Posterior vena cava (tissue), 2 donors: ENCODE measurements around the gene FGFBP1. TPM values are rescaled to one million over a fixed set of nuclear protein-coding genes. Genes with fewer than 3 reads are reported as not detected.

Experiments
- DNase-seq: peaks from one replicate; pipeline ENCODE4 v3.0.0-alpha.2; 2020; ENCODE audit warnings: low spot score
- intact Hi-C, 2 donors: fragments of 100-400 bp; cut with DNase I; formaldehyde crosslinking; loops; one replicate each; pipeline versions ENCODE4 v1.14.1 to v1.14.2; 2022 to 2023
- long read RNA-seq, 2 donors: library from polyadenylated mRNA; unstranded; transcript quantifications; one replicate each; pipeline ENCODE4 v2.0.0, GENCODE V29; 2020 to 2021
- total RNA-seq, 2 donors: library from RNA; stranded (reverse); fragmentation: NEBNext Ultra II Directional; extraction: Animal tissue kit (Norgen Biotek cat#: 25700); gene quantifications; one replicate each; pipeline ENCODE4 v1.2.1, GENCODE V29; 2021
- donor health status: DM: yes; HTN: yes; CAD: no.
- donor health status: DM: yes; HTN: yes; CAD: no.

FGFBP1 gene
- total RNA-seq, result not detected
- long read RNA-seq, donor 1, result 0 reads
- long read RNA-seq, donor 2, result 0 reads

DNA sequence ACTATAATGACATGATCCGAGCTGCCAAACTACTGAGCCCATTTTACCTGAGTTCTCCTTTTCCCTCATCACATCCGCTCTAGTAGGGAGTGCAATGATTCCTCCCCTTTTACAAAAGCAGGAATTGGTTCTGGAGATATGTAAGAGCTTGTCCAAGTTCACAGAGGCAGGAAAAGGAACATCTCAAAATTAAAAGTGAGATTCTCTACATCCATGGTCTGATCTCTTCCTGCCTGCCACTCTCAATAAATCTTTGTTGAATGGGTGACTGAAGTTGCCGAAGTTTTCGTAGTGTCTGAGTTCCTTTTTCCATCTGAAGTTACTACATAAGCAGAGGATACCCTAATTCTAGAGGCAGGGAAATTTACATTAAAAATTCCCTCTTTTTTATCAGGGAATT lies at the start of gene FGFBP1:
Gene FGFBP1 (minus strand): TSS at position 101 of the 400 bp plus-strand sequence. CDS start 2,108 bp downstream, outside the sequence.
- DNase-seq, result no peak
- intact Hi-C loops, result no loop called here

DNA sequence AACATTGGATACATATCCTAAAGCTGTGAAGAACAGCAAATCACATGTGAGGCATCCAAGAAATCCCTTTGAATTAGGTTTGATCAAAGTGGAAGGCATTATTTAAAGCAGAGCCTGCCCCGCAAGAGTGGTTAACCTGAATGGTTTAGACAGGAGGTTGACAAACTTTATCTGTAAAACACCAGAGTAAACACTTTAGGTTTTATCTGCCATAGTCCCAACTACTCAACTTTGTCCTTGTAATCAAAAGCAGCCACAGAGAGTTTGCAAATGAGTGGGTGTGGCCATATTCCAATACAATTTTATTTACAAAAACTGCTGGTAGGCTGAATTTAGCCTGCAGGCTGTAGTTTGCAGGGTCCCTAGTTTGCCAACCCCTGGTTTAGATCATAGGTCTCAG lies 49.7 kb upstream of the FGFBP1 start:
- no peak for DNase-seq
- intact Hi-C loops, result no loop called here

DNA sequence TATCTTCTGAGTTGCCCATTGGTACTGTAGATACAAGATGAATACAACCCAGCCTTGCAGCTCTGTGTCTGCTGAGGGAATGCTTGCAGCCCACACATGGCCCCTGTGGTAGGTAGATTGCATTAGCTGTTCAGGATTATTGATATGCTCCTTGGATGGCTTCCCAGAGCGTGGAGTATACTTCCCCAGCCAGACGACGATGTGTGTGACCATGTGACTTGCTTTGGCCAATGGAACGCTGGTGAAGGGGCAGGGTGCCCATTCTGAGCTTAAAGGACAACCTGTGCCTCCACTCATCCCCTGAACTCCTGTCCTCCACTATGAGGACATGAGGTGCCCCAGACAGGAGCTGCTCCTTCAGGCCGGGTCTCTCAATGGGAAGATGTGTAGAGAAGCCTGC lies 48.4 kb upstream of the FGFBP1 start:
- intact Hi-C loops, result no loop called here
- DNase-seq, result no peak

DNA sequence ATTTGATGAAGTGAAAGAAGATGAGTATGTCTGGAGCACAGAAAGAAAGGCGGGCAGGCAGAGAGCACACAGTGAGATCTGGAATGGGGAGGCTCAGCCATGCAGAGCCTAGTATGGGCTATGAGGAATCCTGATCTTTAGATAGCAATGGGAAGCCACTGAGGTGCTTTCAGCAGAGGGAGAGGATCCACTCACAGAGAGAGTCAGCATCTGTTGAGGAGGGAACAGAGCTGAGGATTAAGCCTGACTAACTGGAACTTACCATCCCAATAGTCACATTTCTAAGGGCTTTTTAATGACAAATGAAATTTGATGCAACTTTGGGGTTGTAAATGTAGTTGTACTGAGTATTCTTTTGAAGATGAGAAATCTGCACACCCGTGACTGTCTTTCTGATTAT lies 45.1 kb upstream of the FGFBP1 start:
- DNase-seq, result no peak
- intact Hi-C loops, result no loop called here

DNA sequence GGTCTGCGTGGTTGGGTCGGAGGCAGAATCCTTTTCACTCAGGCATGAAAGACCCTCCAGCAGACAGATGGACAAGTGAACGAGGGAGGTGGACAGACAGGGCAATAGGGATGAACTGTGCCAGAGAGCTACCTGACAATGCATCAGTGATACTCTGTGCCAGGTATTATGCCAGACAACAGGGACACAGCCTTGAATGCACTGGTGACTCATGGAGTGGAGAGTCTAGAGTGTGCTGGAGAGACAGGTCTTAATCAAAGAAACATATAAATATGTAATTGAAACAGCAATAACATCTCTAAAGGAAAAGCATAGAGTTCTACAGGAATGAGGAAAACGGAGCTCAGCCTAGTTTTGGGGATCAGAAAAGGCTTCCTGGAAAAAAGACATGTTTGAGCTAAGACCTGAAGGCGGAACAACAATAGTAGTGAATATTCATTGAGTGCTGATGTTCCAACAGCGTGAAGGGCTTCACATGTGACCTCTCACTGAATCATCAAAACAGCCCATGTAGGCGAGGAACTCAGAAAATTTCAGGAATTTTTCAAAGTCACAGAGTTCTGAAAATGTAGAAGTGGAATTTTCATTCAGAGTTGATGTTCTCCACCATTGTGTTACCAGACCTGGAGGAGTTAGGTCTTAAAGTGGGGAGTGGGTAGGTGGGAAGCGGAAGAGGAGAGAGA lies 44.4 kb upstream of the FGFBP1 start:
- DNase-seq, result no peak
- intact Hi-C loops, result no loop called here

DNA sequence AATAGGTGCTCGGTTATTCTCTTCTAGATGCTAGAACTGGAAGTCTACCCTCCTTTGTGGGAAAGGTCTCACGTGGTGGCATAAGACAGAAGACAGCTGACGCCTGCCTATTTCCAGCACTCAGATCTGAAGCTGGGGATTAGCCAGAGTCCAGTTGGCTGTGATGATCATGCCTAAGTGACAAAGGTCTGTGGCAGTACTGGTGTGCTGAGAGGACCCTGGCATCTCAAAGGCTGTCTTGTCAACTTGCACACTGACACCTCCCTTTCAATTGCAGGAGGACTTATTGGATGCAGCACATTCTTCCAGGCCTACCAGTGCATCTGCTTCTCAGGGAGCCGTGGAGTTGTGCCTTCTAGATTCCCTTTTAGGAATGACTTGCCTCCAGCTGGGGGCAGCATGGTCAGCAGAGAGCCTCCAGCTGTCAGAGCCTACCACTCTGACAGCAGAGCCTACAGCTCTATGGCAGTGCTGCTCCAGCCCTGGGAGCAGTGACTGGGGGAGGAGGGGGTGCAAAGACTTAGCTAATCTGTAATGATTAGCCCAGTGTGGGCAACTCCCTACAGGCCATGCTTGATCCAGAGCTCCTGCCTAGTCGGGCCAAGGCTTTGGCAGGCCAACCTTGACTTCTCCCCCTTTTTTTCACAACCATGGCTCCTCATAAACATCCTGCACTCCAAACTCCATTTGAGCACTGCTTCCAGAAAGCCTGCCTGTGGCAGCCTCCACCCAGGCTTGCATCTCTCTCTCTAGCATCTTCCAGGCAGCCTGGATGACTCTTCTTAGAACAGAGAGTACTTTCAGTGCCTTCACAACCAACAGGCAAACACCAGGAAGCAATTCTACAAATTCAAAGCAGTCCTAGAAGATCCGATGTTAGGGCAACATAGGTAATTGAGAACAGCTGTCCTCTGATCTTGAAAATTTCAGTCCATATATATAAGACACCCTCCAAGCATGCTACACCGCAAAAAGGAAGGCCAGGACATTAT lies 38.2 kb upstream of the FGFBP1 start:
- intact Hi-C loops, result no loop called here

DNA sequence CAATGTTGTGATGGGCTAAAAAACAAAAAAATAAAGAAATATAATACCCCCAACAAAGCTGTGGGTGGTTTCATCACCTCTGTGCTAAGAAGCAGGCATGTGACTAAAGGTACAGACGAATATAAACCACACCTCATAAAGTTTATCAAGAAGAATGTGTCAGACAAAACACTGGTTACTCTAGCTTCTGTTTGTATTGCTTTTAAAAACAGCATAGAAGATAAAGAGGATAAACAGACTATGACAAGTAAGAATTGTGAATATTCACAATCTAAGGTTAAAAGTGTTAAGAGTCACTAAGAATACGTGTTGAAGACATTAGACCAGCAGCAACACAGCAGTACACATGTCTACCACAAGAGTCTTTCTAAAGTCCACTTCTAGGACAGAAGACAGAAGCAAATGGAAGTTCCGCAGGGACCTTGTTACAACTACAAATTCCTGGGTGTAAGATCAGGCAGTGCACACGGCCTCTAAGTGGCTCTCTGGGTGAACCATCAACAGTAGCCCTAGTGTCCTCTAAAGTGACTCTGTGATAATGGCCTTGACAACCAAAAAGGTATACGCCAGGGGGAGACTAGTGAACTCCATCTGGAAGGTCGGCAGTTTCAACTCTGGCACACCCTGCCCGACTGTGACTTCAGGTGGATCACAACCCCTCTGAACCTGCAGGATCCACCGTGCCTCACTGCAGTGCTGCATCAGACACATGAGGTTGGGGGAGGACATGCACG lies 32.7 kb upstream of the FGFBP1 start:
- no peak for DNase-seq
- intact Hi-C loops, result no loop called here

More for the DNA sequence above, 38.2 kb upstream of the FGFBP1 start:
- no peak for DNase-seq

DNA sequence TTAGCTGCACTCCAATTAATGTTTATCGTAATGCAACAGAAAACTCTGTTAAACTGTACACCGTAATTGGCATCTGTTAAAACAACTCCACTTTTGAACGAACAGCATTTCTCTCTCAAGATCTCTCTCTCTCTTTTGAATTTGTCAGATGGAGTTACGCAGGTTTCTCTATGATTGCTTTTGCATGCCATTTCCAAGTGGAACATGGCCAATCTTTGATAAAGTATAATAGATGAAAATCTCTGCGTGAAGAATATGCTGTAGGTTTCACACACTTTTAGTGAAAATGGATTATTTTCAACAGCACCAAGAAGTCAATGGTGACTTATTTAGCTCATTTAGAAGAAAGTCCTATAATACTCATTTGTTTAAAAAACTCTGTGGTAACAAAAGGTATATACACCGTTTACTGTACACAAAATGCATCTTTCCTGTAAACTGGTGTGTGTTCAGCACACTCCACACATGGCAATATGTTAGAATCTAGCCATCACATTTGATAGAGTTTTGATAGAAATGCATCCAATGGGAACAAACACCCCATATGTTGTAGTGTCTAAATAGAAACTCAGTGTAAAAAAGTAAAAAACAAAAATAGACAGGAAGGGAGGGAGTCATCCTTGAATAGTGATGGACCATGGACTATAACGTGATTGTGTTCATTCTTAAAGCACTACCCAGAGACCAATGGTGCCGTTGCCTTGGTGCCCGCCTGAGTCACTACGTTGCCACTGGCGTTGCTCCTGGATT lies 30.2 kb upstream of the FGFBP1 start:
- DNase-seq, result no peak
- intact Hi-C loops, result loop anchor here in 1 of 2 donors (10.0 kb wide), 1 partner anchor 164 kb away; no protein-coding TSS in a partner anchor

DNA sequence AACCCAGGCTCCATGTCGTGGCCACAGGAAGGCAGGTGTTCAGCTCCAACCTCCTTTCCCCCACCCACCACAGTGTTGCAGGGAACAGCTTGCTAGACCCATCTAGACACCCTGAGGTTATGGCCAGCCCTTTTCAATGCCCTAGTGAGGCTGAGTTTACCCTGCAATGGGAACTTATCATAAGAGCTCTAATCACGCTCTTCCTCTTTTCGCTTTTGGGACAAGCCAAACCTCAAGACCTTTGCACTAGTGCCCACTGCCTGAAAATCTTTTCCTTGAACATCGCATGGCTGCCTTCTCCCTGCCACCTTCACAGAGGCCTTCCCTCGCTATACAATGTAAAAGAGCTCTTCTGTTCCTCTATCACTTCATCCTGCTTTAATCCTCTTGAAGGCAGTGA lies 26.8 kb upstream of the FGFBP1 start:
- no peak for DNase-seq
- intact Hi-C loops, result loop anchor here in 1 of 2 donors (10.0 kb wide), 1 partner anchor 161 kb away; no protein-coding TSS in a partner anchor

DNA sequence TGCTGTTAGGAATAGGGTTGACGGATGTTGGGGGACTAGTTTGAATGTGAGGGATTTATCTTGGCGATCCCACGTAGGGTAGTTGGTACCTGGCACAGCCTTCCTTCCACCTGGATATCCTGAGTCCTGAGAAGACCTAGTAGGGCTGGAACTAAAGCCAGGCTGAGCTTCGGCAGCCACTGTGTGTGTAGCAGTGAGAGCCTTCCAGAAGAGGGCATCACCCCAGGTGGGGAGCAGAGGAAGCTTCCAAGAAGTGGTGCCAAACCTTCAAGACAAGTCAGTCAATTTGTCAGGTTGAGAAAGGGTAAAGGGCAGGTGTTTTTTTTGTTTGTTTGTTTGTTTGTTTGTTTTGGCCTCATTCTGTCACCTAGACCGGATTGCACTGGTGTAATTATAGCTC lies 25.6 kb upstream of the FGFBP1 start:
- DNase-seq, result no peak
- intact Hi-C loops, result loop anchor here in 1 of 2 donors (10.0 kb wide), 1 partner anchor 159 kb away; no protein-coding TSS in a partner anchor

DNA sequence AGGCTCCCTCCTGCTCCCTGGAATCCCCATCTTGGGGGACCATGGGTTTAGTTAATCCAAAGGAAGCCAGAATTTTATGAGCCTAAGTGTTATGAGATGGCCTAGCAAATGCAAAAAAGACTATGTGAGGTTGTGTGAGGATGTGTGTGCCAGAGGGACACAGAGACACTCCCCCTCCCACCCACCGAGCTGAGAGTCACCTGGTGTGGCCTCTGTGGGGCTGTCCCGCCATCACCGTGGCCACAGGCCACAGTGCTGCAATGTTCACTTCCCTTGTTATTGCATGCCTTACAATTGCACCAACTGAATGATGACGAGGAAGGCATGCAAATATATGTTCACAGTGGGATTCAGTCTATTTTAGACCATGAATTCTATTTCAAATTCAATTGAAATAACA lies 25.0 kb upstream of the FGFBP1 start:
- intact Hi-C loops, result loop anchor here in 1 of 2 donors (1.0 to 10.0 kb wide), 2 partner anchors 49 to 159 kb away; no protein-coding TSS in a partner anchor
- DNase-seq, result no peak

DNA sequence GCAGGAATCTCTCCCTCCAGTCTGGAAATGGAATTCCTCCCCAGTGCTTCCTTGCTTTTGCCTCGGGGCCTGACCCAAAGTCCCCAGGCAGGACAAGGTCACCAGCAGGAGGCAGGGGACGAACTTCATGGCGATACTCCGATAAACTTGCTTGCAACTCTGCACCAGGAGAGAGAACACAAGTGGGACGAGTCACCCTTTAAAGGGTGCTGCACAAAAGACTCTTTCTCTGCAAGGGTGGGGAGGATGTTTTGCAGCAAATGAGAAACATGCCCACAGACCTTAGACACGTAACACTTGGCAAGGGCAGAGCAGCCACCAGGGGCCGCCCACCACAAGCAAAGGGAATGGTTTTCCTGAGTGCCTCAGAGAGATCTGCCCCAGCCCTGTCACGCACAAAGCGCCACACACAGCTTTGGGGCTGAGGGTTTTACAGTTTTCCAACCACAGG lies 24.5 kb upstream of the FGFBP1 start, which contains the start of gene FGFBP2:
Gene FGFBP2 (minus strand): TSS at position 175 of the 451 bp plus-strand sequence. CDS start 46 bp downstream, at position 129.
- no peak for DNase-seq
- intact Hi-C loops, result loop anchor here in 1 of 2 donors (1.0 to 10.0 kb wide), 2 partner anchors 49 to 158 kb away; no protein-coding TSS in a partner anchor

DNA sequence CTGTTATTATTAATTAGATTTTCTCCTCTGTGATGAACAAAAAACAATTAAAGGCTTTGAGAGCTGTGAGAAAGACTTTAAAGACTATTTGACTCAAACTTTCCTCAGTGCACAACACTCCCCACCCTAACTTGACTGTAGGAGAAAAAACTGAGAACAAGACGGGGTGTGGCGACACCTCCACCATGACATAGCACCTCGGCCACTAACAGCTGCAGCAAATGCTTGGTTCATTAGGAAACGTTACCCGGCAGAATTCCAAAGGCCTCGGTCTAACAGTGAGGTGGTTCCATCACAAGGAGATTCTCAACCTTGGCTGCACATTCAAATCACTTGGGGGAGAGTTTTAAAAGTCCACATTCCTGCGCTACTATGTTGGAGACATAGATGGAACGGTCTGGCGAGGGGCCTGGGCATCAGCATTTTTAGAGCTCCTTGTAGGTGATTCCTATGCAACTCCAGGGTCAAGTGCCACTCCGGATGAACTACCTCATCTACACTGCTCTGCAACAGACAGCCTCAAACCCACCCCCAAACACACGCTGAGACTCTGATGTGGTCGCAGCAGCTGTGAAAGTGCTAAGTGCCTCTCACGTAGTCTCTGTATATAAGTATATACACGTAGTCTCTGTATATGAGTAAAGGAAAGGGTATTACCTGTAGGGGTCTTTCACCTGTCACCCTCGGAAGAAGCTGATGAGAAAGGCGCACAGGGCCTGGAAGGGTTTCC lies 23.4 kb upstream of the FGFBP1 start:
- DNase-seq, result no peak
- intact Hi-C loops, result loop anchor here in 1 of 2 donors (10.0 kb wide), 1 partner anchor 157 kb away; no protein-coding TSS in a partner anchor

DNA sequence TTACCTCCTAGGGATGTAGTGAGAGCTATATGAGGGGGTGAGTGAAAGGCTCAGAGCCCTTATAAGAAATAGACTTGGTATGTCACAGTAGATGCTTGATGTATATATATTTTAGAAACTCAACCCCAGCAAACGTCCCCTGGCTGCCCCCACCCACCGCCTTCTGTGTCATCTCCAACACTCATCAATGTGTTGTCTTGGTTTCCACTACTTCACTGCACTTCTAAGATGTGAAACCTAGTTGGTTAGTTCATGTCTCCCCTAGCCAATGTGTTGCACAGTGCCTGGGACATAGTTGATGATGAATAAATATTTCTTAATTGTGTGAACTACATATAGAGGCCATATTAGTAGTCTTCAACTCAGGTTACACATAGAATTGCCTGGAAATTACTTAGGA lies 20.0 kb upstream of the FGFBP1 start:
- DNase-seq, result no peak
- intact Hi-C loops, result loop anchor here (5.0 to 10.0 kb wide), 2 partner anchors 74 to 151 kb away; no protein-coding TSS in a partner anchor

DNA sequence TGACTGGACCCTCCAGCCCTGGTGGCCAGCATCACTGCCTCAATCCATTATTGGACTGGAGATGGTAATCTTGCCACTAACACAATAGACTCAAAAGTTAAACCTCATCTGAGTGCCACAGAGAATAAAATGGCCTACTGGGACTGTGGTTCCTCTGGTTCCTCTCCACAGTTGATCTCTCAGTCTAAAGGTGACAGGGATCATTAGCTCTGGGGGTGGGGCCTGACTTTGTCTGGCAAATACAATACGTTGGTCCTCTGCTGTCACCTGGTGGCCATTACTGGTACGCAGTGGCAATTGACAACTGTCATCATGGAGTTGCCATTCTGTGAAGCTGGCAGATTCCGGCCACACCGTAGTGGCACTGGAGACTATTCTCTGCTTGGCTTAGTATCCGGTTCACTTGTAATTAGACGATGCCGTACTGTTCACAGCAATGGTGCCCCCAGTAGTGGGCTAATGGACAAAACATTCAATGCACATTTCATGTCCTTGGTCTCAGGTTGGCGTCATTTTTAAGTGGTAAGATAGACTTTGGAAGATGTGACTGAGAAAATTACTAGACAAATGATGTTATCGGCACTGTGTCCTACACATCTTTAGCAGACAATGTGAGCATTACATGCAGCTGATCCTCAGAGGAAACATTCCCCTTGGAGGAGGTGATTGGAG lies 17.8 kb upstream of the FGFBP1 start:
- DNase-seq, result peak; percentile 89
- intact Hi-C loops, result loop anchor here (2.0 to 10.0 kb wide), 3 partner anchors 72 to 149 kb away; no protein-coding TSS in a partner anchor

DNA sequence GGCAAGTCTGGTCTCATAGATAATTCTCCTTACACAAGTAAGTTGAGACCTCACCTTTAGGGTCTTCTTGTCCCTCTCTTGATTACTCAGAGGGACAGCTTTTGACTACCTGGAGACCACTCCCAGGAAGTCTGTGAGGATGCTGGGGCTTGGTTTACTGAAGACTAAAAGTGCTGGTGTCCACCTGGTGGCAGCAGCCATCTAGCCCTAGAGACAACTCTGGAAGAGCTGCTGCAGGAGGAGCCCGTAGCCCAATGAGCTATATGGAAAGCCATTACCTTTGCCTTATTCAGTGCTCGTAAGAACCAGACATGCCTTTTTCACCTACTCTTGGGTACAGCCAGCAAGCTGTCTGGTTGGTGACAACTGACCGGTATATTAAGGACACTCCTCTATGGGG lies 17.1 kb upstream of the FGFBP1 start:
- intact Hi-C loops, result loop anchor here (2.0 to 10.0 kb wide), 3 partner anchors 71 to 148 kb away; no protein-coding TSS in a partner anchor
- DNase-seq, result no peak

DNA sequence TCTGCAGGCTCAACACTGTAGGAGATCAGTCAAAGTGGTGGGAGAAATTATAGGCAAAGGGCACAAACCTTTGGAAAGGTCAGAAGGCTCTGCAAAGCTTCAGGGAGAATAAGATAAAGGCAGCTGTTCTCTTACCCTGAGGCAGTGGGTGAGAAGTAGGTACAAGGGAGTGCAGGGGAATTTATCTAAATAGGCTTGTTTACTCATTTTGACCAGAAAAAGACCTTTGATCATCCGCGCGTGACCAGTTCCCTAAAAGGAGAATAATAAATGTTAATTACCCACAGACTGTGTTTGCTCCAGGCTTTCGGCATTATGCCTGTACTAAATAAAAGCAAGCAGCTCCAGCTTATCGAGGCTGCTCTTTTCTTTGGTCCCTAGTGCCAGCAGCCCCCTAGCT lies 15.1 kb upstream of the FGFBP1 start:
- DNase-seq, result no peak
- intact Hi-C loops, result loop anchor here in 1 of 2 donors (10.0 kb wide), 1 partner anchor 69 kb away; no protein-coding TSS in a partner anchor
